Measurements from ENCODE around the gene SLF2. TPM values are rescaled to one million over a fixed set of nuclear protein-coding genes. Genes with fewer than 3 reads are reported as not detected.

SLF2 gene
- total and polyA plus RNA-seq, 2 of the 13 experiments (the other 11 are each of a cell fraction or from before 2014, with no cell fraction given) = 12.2 to 48.1 TPM

DNA sequence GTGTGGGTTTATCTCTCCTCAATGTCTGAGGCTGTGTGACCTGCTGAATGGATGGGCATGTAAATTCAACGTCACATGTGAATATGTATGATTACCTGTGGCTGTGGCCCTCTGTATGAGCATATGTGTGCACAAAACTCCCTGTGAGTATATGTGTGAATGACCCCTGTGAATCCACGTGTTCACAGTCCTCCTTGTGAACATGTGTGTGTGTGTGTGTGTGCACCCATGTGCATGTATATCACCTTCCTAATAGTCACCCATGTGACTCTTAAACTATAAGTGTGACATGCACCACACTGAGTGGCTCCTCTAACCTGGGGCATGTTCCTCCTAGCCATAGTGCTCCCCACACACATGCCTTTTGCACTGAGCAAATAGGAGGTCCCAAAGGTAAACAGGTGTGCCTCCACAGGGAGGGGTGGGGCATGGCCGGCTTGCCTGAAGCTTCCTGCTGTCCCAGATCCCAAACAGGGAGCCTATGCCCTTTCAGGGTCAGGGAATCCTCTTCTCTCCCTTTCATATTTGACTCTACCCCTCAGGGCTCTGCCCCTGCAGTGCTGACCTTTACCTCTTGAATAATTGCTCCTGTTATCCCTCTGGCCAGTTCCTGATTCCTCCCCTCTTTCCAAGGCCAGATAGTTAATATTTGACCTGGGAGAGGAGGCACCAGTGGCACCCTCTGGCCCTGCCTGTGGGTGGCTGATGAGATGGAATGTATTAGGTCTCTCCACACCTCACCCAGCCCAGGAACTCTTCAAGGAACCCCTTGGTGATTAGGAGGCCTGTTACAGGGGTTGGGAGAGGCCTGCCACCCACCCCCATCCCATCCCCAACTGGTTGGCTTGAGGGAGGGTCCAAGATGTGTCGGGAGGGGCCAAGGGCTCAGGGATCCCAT lies 58.4 kb downstream of the SLF2 start (continued):
- no peak for TF ChIP-seq ZEB1 (IDR thresholded peaks at IDR 0.05; ENCODE audit: insufficient replicate concordance, low read depth)
- peak; percentile 83; the same call in 1 of the 2 replicates for TF ChIP-seq NFKBIZ (CRISPR knock-in tag; IDR thresholded peaks at IDR 0.05)
- TF ChIP-seq EZH2 (conservative IDR thresholded peaks at IDR 0.05; ENCODE audit: low read depth, low read length) = no peak
- no peak for TF ChIP-seq PRPF4 (IDR thresholded peaks at IDR 0.05; ENCODE audit: low read depth, low read length, poor library complexity, severe bottlenecking)
- 0 out of 2 replicates have a peak, but pooled peaks have one; percentile 51 for TF ChIP-seq ZNF780A (CRISPR knock-in tag; IDR thresholded peaks at IDR 0.05)
- TF ChIP-seq HHEX (CRISPR knock-in tag; IDR thresholded peaks at IDR 0.05) = peak; percentile 60; the same call in 1 of the 2 replicates
- TF ChIP-seq, protein P1, sequence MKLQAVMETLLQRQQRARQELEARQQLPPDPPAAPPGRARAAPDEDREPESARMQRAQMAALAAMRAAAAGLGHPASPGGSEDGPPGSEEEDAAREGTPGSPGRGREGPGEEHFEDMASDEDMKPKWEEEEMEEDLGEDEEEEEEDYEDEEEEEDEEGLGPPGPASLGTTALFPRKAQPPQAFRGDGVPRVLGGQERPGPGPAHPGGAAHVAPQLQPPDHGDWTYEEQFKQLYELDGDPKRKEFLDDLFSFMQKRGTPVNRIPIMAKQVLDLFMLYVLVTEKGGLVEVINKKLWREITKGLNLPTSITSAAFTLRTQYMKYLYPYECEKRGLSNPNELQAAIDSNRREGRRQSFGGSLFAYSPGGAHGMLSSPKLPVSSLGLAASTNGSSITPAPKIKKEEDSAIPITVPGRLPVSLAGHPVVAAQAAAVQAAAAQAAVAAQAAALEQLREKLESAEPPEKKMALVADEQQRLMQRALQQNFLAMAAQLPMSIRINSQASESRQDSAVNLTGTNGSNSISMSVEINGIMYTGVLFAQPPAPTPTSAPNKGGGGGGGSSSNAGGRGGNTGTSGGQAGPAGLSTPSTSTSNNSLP (IDR thresholded peaks at IDR 0.05; ENCODE audit: low read depth, low read length) = peak; percentile 84
- peak; percentile 90 for TF ChIP-seq ISL2 (CRISPR knock-in tag; IDR thresholded peaks at IDR 0.05)
- TF ChIP-seq, protein P2, sequence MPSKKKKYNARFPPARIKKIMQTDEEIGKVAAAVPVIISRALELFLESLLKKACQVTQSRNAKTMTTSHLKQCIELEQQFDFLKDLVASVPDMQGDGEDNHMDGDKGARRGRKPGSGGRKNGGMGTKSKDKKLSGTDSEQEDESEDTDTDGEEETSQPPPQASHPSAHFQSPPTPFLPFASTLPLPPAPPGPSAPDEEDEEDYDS (CRISPR knock-in tag; IDR thresholded peaks at IDR 0.05) = peak; percentile 84
- TF ChIP-seq, protein P3, sequence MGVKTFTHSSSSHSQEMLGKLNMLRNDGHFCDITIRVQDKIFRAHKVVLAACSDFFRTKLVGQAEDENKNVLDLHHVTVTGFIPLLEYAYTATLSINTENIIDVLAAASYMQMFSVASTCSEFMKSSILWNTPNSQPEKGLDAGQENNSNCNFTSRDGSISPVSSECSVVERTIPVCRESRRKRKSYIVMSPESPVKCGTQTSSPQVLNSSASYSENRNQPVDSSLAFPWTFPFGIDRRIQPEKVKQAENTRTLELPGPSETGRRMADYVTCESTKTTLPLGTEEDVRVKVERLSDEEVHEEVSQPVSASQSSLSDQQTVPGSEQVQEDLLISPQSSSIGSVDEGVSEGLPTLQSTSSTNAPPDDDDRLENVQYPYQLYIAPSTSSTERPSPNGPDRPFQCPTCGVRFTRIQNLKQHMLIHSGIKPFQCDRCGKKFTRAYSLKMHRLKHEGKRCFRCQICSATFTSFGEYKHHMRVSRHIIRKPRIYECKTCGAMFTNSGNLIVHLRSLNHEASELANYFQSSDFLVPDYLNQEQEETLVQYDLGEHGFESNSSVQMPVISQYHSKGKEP (CRISPR knock-in tag; IDR thresholded peaks at IDR 0.05) = no peak
- TF ChIP-seq SMARCC2 (IDR thresholded peaks at IDR 0.05) = no peak
- TF ChIP-seq MAFF (IDR thresholded peaks at IDR 0.05; ENCODE audit: low read depth, low read length) = no peak
- TF ChIP-seq RXRB (CRISPR knock-in tag; IDR thresholded peaks at IDR 0.05; ENCODE audit: borderline replicate concordance) = peak; percentile 95
- TF ChIP-seq CC2D1A (CRISPR knock-in tag; IDR thresholded peaks at IDR 0.05) = no peak
- TF ChIP-seq, protein P4, sequence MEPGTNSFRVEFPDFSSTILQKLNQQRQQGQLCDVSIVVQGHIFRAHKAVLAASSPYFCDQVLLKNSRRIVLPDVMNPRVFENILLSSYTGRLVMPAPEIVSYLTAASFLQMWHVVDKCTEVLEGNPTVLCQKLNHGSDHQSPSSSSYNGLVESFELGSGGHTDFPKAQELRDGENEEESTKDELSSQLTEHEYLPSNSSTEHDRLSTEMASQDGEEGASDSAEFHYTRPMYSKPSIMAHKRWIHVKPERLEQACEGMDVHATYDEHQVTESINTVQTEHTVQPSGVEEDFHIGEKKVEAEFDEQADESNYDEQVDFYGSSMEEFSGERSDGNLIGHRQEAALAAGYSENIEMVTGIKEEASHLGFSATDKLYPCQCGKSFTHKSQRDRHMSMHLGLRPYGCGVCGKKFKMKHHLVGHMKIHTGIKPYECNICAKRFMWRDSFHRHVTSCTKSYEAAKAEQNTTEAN (CRISPR knock-in tag; conservative IDR thresholded peaks at IDR 0.05) = peak; percentile 100
- peak; percentile 91 for TF ChIP-seq HNF4G (IDR thresholded peaks at IDR 0.05; ENCODE audit: borderline replicate concordance, low read depth, low read length)
- TF ChIP-seq HNF4G (CRISPR knock-in tag; IDR thresholded peaks at IDR 0.05; ENCODE audit: borderline replicate concordance, low read depth) = peak; percentile 79; the same call in 1 of the 2 replicates
- TF ChIP-seq ZNF619 (CRISPR knock-in tag; IDR thresholded peaks at IDR 0.05) = no peak
- TF ChIP-seq MYNN (CRISPR knock-in tag; IDR thresholded peaks at IDR 0.05; ENCODE audit: low read depth) = no peak
- TF ChIP-seq SIN3A (IDR thresholded peaks at IDR 0.05; ENCODE audit: borderline replicate concordance, low read depth, low read length) = peak; percentile 54; the same call in 1 of the 2 replicates
- peak; percentile 65 for TF ChIP-seq YEATS4 (CRISPR knock-in tag; IDR thresholded peaks at IDR 0.05; ENCODE audit: borderline replicate concordance)
- no peak for TF ChIP-seq ZC3H13 (CRISPR knock-in tag; IDR thresholded peaks at IDR 0.05)
- no peak for TF ChIP-seq PAF1 (CRISPR knock-in tag; IDR thresholded peaks at IDR 0.05)
- TF ChIP-seq ZNF782 (CRISPR knock-in tag; IDR thresholded peaks at IDR 0.05; ENCODE audit: borderline replicate concordance) = no peak
- no peak for TF ChIP-seq NFIB (CRISPR knock-in tag; IDR thresholded peaks at IDR 0.05; ENCODE audit: borderline replicate concordance)

All from HepG2 (cell line).